Gastroesophageal sphincter (tissue), 3 donors: ENCODE results near the gene ZNF385D.

Source experiments
- CTCF ChIP-seq, 4 experiments: fragments of 200-600 bp in 2 of 4; fragments of 450-650 bp in 2 of 4; sonication (generic) in 1 of 4; IDR thresholded peaks; one replicate each; pipeline ENCODE4 v1.5.1; 2017 to 2019; ENCODE audit warnings: antibody characterized with exemption in 4 of 4, mild to moderate bottlenecking in 2 of 4, moderate library complexity in 2 of 4
- EP300 ChIP-seq: sonication (generic); formaldehyde crosslinking; IDR thresholded peaks from one replicate; pipeline ENCODE4 v1.6.1; 2017; ENCODE audit warnings: antibody characterized with exemption, mild to moderate bottlenecking
- POLR2A ChIP-seq, 2 donors: fragments of 450-650 bp; IDR thresholded peaks; one replicate each; pipeline ENCODE4 v1.6.1; 2017; ENCODE audit warnings: antibody characterized with exemption in 2 of 2, mild to moderate bottlenecking in 2 of 2, moderate library complexity in 1 of 2

DNA sequence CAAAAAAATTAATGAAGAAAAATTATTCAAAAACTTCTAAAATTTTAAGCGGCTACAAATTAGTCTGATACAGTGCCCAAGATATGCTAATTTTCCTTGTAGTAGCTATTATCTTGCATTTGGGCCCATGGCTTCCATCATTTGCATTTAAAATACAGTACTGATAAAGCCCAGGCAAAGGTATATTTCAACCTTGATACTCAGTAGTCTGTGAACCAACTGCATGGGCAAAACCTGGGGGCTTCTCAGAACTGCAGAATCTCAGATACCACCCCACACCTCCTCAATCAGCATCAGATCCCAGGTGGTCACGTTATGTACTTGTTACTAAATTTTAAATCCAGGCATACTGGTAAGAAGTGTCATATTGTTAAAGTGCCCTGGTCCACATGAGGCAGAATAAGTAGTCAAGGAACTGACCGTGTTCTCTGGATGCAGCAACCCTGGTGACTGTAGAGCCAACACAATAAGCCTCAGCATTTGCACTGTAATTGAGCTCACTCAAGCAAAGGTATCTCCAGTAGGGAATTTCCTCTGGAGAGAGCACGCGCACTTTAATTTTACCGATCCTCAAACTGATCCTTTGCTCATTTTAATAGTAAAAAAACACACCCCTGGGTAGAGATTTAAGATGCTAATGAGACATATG is 31.9 kb downstream of the ZNF385D start:
- TF ChIP-seq EP300 (no peak), CTCF (IDR thresholded peaks at IDR 0.05) (no peak), POLR2A (IDR thresholded peaks at IDR 0.05) (no peak)
